ENCODE measurements around the gene RPL13.

The RPL13 gene

GRCh38 chr16:89560378-89561141, at the start of gene RPL13:
TSS of gene RPL13 (plus strand) at chr16:89560682. CDS start at chr16:89560960, 278 bp downstream.
- peak; percentile 80 for DNase-seq

- no peak for DNase-seq
Observed at GRCh38 chr16:89511374-89511773, 49.1 kb upstream of the RPL13 start.

GRCh38 chr16:89512453-89512852, 48.0 kb upstream of the RPL13 start:
- DNase-seq, result no peak

DNA sequence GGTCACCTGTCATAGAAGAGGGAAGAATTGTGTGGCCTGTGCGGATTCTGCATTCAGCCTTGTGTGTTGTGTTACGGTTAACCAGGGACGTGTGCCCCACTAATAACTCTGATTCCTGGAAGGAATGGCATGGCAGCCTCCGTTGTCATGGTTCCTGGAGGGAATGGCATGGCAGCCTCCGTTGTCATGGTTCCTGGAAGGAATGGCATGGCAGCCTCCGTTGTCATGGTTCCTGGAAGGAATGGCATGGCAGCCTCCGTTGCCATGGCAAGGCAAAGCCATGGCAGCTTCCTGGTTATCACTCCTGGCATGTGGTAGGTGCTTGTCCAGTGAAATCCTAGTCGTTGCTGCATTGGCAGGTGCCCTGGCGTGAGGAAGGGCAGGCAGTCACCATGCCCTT, 43.4 kb upstream of the RPL13 start:
- DNase-seq, result no peak

GRCh38 chr16:89519881-89520280, 40.6 kb upstream of the RPL13 start:
- no peak for DNase-seq

DNA sequence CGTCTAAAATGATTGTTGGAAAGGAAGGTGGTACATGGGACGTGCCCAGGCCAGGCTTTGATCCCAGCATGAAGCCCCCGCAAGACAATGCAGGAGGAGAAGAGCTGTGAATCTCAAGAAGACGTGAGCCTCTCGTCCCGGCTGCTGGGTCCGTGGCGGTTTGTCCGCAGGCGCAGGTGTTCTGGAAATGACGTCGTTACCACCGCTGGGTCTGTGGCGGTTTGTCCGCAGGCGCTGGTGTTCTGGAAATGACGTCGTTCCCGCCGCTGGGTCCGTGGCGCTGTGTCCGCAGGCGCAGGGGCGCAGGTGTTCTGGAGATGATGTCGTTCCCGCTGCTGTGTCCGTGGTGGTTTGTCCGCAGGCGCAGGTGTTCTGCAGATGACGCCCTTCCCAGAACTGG, 38.2 kb upstream of the RPL13 start:
- no peak for DNase-seq

GRCh38 chr16:89523680-89524344, 36.7 kb upstream of the RPL13 start:
- no peak for DNase-seq

GRCh38 chr16:89525146-89525913, 35.2 kb upstream of the RPL13 start:
- DNase-seq, result no peak

DNA sequence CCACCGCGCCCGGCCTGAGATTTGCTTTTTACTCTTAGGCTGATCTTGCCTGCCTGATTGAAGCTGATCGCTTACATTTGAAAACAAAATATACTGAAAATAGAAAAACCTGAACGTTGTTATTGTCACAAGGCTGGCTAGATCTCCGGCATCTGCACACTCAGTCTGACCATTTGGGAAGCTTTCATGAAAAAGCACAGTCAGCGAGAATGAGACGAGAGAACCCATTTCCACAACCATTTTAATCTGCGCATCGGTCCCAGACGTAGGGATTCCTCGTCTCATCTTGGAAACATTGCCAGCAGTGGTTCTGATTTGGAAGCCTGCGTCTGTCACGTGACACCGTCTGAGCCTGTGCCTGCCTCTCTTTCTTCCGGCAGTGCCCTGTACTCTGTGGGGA, 31.4 kb upstream of the RPL13 start:
- no peak for DNase-seq

DNA sequence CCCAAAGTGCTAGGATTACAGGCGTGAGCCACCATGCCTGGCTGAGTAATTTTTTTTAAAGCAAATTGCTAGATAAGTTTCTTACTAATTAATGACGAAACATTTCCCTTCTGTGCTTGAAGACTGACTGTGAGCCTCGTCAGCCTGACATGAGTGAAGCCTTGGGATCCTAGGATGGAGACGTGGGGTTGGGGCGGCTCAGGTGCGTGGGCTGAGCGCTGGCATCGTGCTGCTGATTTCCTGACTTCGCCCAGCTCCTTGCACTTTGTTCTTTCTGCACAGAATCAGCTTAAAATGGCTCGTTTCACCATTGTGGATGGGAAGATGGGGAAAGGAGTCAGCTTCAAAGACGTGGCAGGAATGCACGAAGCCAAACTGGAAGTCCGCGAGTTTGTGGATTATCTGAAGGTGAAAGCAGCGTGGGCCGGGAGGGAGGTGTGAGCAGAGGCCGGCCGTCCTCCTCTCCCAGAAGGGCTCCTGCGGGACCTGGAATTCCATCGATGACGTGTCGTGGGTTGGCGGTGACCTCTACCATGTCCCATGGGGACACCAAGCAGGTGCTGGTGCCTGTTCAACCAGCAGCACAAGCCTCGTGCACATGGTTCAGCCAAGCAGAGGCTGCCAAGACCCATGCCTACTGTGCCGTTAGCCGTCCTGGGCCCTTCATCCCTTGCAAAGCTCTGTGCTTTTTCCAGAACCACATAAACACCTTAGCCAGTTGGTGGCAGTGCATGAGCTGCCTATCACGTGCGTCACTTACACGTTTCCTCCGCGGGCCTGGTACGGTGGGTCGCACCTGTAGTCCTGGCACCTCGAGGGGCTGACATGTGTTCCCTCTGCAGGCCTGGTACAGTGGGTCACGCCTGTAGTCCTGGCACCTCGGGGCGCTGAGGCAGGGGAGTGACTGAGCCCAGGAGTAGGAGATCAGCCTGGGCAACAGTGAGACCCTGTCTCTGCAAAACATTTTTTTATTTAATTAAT, 29.8 kb upstream of the RPL13 start:
- DNase-seq, result no peak

DNA sequence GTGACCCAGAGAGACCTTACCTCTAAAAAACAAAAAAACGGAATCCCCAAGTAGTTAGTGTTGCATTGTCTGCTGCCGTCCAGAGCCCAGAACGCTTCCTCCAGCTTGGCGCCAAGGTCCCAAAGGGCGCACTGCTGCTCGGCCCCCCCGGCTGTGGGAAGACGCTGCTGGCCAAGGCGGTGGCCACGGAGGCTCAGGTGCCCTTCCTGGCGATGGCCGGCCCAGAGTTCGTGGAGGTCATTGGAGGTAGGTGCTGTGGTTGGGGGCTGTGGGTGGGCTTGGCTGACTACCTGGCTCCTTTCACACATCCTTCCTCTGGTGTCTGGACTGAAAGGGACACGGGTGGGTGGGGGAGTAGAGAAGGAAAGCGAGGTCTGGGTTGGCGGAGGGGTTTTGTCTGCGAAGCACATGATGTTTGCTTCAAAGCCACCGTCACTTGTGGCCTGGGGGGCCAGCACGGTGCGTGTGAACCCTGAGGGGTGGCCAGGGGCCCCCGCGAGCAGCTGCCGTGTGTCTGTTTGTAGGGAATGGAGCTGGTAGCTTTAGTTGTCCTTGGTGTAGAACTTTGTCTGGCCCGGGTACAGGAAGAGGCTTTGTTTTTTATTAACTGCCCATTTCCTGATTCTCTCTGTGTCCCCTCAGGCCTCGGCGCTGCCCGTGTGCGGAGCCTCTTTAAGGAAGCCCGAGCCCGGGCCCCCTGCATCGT, 28.5 kb upstream of the RPL13 start:
- no peak for DNase-seq

DNA sequence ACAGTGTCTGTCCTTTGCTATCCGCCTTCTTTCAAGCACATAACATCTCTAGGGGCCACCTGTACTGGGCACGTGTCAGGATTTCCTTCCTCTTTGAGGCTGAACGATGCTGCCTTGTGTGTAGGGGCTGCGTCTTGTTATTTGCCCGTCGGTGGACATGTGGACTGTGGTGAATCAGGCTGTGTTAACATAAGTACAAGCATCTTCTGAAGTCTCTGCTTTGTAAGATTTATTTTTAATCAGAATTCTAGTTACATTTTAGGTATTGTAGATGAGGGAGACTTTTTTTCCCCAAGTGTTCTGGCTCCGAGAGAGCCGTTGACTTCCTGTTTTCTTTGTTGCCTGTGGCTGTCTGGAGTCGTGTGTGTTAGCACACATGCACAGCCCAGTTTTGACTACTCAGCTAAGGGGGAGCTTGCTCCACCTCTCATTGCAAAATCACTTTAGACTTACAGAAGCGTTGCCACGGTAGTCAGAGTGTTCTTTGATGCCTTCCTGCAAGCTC, 26.2 kb upstream of the RPL13 start:
- no peak for DNase-seq

GRCh38 chr16:89536371-89536770, 24.1 kb upstream of the RPL13 start:
- no peak for DNase-seq

DNA sequence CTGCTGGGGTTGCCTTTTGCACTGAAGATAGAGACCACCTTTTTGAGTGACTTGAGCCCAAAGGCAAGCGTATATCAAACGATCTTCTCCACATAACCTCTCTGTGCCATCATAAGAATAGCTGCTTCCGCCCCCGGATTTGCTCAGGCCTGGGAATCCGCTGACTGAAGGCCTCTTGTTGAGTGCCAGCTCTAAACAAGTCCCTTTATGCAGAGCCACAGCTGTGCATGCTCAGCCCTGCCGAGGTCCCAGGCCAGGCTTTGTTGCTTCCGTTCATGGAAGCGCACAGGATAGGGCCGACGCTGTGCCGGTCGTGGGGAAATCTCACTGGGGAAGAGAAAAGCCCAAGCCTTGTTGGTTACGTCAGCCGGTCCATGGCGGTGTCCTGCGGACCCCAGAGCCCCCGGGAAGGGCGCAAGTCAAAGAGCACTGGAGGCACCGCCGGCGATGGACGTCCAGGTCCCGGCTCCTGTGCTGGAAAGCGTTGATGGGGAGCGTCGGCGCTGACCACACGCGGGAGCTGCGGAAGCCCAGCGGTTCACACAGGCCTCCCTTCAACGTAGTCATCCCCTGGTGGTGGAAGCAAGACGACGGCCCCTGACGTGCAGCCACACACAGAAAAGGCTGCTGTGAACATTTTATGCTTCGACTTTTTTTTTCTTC, 23.5 kb upstream of the RPL13 start:
- DNase-seq, result no peak

- DNase-seq, result no peak
Observed at GRCh38 chr16:89537549-89537925, 22.9 kb upstream of the RPL13 start.

DNA sequence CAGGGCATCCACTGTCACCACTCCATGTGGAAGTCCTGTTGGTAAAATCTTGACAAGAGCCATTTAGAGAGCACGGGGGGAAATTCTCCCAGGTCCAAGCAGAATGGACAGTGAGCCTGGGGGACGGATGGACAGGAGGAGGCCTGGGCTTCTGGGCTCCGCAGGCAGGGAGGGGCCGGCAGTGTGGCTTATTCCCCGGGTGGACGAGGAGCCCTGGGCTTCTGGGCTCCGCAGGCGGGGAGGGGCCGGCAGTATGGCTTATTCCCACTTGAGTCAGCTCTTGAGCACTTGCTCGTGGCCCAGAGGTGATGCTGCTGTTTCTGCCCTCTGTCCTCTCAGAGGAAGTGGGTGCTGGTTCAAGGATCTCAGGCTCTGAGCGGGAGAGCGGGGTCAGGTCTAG, 22.2 kb upstream of the RPL13 start:
- DNase-seq, result no peak

DNA sequence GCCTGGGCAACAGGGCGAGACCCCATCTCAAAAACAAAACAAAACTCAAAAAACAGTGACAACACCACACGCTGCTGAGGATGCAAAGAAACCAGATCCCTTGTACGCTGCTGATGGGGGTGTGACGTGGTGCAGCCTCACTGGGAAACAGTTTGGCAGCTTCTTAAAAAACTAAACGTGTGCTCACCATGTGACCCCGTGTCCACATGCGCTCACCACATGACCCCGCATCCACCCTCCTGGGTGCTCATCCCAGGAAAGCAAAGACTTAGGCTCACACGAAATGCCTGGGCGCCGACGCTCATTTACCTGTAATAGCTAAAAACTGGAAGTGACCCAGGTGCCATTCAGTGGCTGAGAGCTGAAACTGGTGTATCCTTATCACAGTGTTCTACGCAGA, 19.9 kb upstream of the RPL13 start:
- no peak for DNase-seq

GRCh38 chr16:89541792-89542191, 18.7 kb upstream of the RPL13 start:
- no peak for DNase-seq

DNA sequence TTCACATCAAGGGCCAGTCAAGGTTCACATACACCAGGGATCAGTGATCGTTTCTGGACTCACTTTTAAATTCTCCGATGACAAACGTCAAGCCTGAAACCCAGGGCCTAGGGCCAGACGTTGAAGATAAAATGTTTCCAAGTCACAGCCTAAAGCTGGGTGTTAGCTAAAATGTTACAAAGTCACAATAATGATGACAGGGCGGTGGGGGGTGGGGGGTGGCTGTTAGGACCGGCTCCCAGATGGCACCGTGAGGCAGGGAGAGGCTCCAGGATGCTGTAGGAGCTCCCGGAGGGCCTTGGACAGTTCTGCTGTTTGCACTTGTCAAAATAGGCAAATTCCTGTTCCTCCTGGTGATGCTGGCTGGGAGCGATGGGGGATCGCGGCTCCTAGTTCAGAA, 16.4 kb upstream of the RPL13 start:
- DNase-seq, result no peak

DNA sequence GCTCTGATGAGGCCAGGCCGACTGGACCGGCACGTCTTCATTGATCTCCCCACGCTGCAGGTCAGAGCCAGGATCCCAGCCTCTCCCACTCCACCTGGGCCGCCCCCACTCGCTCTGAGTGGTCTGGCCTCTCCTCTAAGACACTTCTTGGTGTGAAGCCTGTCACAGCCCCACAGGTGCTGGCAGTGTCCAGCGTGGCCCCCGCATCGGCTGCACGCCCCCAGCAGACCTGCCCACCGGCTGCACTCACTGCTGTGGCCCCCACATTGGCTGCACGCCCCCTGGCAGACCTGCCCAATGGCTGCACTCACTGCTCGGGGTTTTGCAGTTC, 15.8 kb upstream of the RPL13 start:
- no peak for DNase-seq

DNA sequence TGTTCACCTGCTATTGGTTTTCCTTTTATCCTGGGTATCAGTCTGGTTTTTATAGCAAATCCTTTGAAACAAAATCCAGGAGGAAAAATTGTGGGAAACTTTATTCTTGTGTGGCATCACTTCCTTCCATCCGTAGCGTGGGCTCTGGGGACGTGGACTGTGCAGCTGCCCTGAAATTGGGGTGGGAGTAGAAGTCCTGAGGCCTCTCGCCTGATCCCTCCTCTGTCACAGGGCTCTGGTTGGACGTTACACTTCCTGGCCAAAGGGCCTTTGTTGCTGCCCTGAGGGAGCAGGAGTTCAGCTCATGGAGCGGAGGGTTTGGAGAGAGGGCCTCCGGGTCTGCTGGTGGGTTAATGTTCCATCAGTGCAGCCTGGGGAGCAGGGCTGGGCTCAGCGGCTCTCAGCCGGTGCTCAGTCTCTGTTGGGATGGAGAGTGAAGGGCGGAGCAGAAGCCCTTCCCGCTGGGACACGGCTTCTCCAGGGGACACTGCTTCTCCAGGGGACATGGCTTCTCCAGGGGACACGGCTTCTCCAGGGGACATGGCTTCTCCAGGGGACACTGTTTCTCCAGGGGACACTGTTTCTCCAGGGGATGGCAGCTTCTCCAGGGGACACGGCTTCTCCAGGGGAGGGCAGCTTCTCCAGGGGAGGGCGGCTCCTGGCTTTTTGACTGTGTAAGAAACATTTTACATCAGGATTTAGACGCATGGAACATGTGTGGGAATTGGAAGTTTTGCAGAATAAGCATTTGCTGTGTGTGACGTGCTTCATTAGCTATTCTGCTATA, 15.2 kb upstream of the RPL13 start:
- no peak for DNase-seq

All from NCI-H1105 treated with DMSO at 0.1 percent for 48 hours (cell line).